ENCODE measurements around the gene SIRT1. TPM values are rescaled to one million over a fixed set of nuclear protein-coding genes. Genes with fewer than 3 reads are reported as not detected.

The SIRT1 gene
- total and polyA plus RNA-seq, 3 donors from 2014 or later: 50.1 to 55.5 (median 50.9) TPM

GRCh38 chr10:67849331-67850011 lies 35.0 kb upstream of the SIRT1 start:
- Histone ChIP-seq H3K4me3 (peak overlapping the region; percentile 65 to 88), H3K27me3 (no peaks in the 10 kb centered on the region), H3K36me3 (ENCODE audit: low read depth, missing control alignments) (no peaks in the 10 kb centered on the region), H3K9me3 (no peaks in the 10 kb centered on the region), H3K27ac (peak overlapping the region; percentile 88 to 96), H3K4me1 (peaks cover 7% of the 10 kb centered on the region)
- 0% methylated on average over 36 of the region's 36 CpGs for WGBS, 2 donors
- intact Hi-C loops (cut with DNase I; ENCODE audit: low total_unique reads): no loop called here
- no peak for TF ChIP-seq POLR2A (IDR thresholded peaks at IDR 0.05)
- TF ChIP-seq CTCF (IDR thresholded peaks at IDR 0.05): no peak
- peak; percentile 98 for DNase-seq

- 37 to 43% methylated on average over 2 of the region's 2 CpGs for WGBS, 2 donors
- TF ChIP-seq CTCF (IDR thresholded peaks at IDR 0.05) (no peak), POLR2A (IDR thresholded peaks at IDR 0.05) (no peak)
Observed at GRCh38 chr10:67851186-67851585, 33.3 kb upstream of the SIRT1 start.

GRCh38 chr10:67852761-67853160 lies 31.7 kb upstream of the SIRT1 start:
- Histone ChIP-seq H3K36me3 (ENCODE audit: low read depth, missing control alignments) (no peaks in the 10 kb centered on the region), H3K4me1 (peaks cover 7% of the 10 kb centered on the region), H3K9me3 (no peaks in the 10 kb centered on the region), H3K4me3 (no peak overlapping the region), H3K27me3 (no peaks in the 10 kb centered on the region), H3K27ac (no peak overlapping the region)
- TF ChIP-seq CTCF (IDR thresholded peaks at IDR 0.05): no peak
- TF ChIP-seq POLR2A (IDR thresholded peaks at IDR 0.05): no peak
- intact Hi-C loops (cut with DNase I; ENCODE audit: low total_unique reads): no loop called here
- no peak for DNase-seq
- 71 to 85% methylated on average over 5 of the region's 5 CpGs for WGBS, 2 donors

More at GRCh38 chr10:67851186-67851585, 33.3 kb upstream of the SIRT1 start:
- Histone ChIP-seq H3K9me3 (no peaks in the 10 kb centered on the region), H3K4me3 (no peak overlapping the region), H3K36me3 (ENCODE audit: low read depth, missing control alignments) (no peaks in the 10 kb centered on the region), H3K27me3 (no peaks in the 10 kb centered on the region), H3K27ac (no peak overlapping the region), H3K4me1 (peaks cover 7% of the 10 kb centered on the region)
- intact Hi-C loops (cut with DNase I; ENCODE audit: low total_unique reads): no loop called here
- DNase-seq: no peak

- Histone ChIP-seq H3K4me1 (peaks cover 7% of the 10 kb centered on the region), H3K36me3 (ENCODE audit: low read depth, missing control alignments) (no peaks in the 10 kb centered on the region), H3K4me3 (no peak overlapping the region), H3K27me3 (no peaks in the 10 kb centered on the region), H3K27ac (no peak overlapping the region), H3K9me3 (no peaks in the 10 kb centered on the region)
- TF ChIP-seq CTCF (IDR thresholded peaks at IDR 0.05): no peak
- no peak for TF ChIP-seq POLR2A (IDR thresholded peaks at IDR 0.05)
- intact Hi-C loops (cut with DNase I; ENCODE audit: low total_unique reads): no loop called here
- no peak for DNase-seq
- WGBS, 2 donors: 65 to 82% methylated on average over 3 of the region's 3 CpGs
Observed at GRCh38 chr10:67853512-67853911, 30.9 kb upstream of the SIRT1 start.

GRCh38 chr10:67858971-67859370 lies 25.5 kb upstream of the SIRT1 start:
- H3K27me3 ChIP-seq: no peaks in the 10 kb centered on the region
- no peaks in the 10 kb centered on the region for H3K4me1 ChIP-seq
- no peaks in the 10 kb centered on the region for H3K36me3 ChIP-seq (ENCODE audit: low read depth, missing control alignments)
- H3K9me3 ChIP-seq: no peaks in the 10 kb centered on the region
- no peak for TF ChIP-seq CTCF (IDR thresholded peaks at IDR 0.05)
- TF ChIP-seq POLR2A (IDR thresholded peaks at IDR 0.05): no peak
- WGBS, 2 donors: 88 to 92% methylated on average over 2 of the region's 2 CpGs
- intact Hi-C loops (cut with DNase I; ENCODE audit: low total_unique reads): no loop called here
- no peak overlapping the region for H3K4me3 ChIP-seq
- DNase-seq: no peak
- no peak overlapping the region for H3K27ac ChIP-seq

All from testis (tissue), 3 donors.